AG09319 (cell line): Measurements from ENCODE around the gene OR2V1.
"Not testable (repeated sequence)": the region's sequence is repeated elsewhere in the genome, so short reads cannot be mapped to it uniquely, and the experiment has no call there.

Experiments used
- DNase-seq: peaks from one replicate; pipeline ENCODE4 v3.0.0-alpha.2; 2010; ENCODE audit warnings: low read depth; ENCODE audit errors: extremely low read depth
- CTCF ChIP-seq: IDR thresholded peaks from 2 replicates; pipeline ENCODE4 v1.5.1; 2011; ENCODE audit warnings: low read depth, mild to moderate bottlenecking, inconsistent platforms, low read length, moderate library complexity

The OR2V1 gene

GRCh38 chr5:181105391-181106025 is 25.5 kb downstream of the OR2V1 start:
- no peak for DNase-seq
- TF ChIP-seq CTCF = no peak

- not testable (repeated sequence) for DNase-seq
Measured at GRCh38 chr5:181104606-181105390, 26.2 kb downstream of the OR2V1 start.

- DNase-seq = not testable (repeated sequence)
Measured at GRCh38 chr5:181104259-181104568, 26.8 kb downstream of the OR2V1 start.

- not testable (repeated sequence) for DNase-seq
Measured at GRCh38 chr5:181101930-181102674, 28.9 kb downstream of the OR2V1 start.

- not testable (repeated sequence) for DNase-seq
Measured at GRCh38 chr5:181101030-181101641, 29.8 kb downstream of the OR2V1 start.

GRCh38 chr5:181100121-181100875 is 30.7 kb downstream of the OR2V1 start:
- no peak for TF ChIP-seq CTCF
- no peak for DNase-seq

GRCh38 chr5:181099602-181100086 is 31.3 kb downstream of the OR2V1 start:
- DNase-seq = no peak
- TF ChIP-seq CTCF = no peak

GRCh38 chr5:181098762-181099601 is 32.0 kb downstream of the OR2V1 start:
- TF ChIP-seq CTCF = no peak
- no peak for DNase-seq

- DNase-seq = not testable (repeated sequence)
Measured at GRCh38 chr5:181097759-181098491, 33.0 kb downstream of the OR2V1 start.

- not testable (repeated sequence) for DNase-seq
Measured at GRCh38 chr5:181097383-181097753, 33.6 kb downstream of the OR2V1 start.

GRCh38 chr5:181096721-181097382 is 34.1 kb downstream of the OR2V1 start:
- DNase-seq = not testable (repeated sequence)

- DNase-seq = not testable (repeated sequence)
Measured at GRCh38 chr5:181095162-181095561, 35.8 kb downstream of the OR2V1 start.
